Calu3 (cell line): ENCODE measurements around the gene GGT6. TPM values are rescaled to one million over a fixed set of nuclear protein-coding genes. Genes with fewer than 3 reads are reported as not detected.

Experiments
- BruUV-seq: library from RNA; stranded (reverse); fragments of 400-500 nt; replicated peaks from 2 replicates; lab custom pipeline; 2021; lab: Mats Ljungman, UMichigan
- CTCF ChIA-PET: fragments of 300-600 bp; sonication (Branson Sonifier 250); formaldehyde crosslinking; loops from one replicate; lab custom pipeline; 2022; ENCODE audit warnings: antibody characterized with exemption; lab: Charles Lee
- DNase-seq: peaks from one replicate; pipeline ENCODE4 v3.0.0; 2022
- H3K27ac Mint-ChIP-seq: one replicate; pipeline ENCODE4 v1.8.0; 2022; ENCODE audit warnings: mixed read lengths; ENCODE audit not compliant: unreplicated experiment
- H3K27me3 Mint-ChIP-seq: one replicate; pipeline ENCODE4 v1.8.0; 2022; ENCODE audit warnings: mixed read lengths; ENCODE audit not compliant: unreplicated experiment
- H3K36me3 Mint-ChIP-seq: one replicate; pipeline ENCODE4 v1.8.0; 2022; ENCODE audit warnings: mild to moderate bottlenecking, moderate library complexity, mixed read lengths; ENCODE audit not compliant: insufficient read depth, unreplicated experiment
- H3K4me1 Mint-ChIP-seq: one replicate; pipeline ENCODE4 v1.8.0; 2022; ENCODE audit warnings: mild to moderate bottlenecking, low read depth, mixed read lengths; ENCODE audit not compliant: unreplicated experiment
- H3K4me3 Mint-ChIP-seq: one replicate; pipeline ENCODE4 v1.8.0; 2022; ENCODE audit warnings: mild to moderate bottlenecking, low read depth, moderate library complexity, mixed read lengths; ENCODE audit not compliant: unreplicated experiment
- H3K9me3 Mint-ChIP-seq: one replicate; pipeline ENCODE4 v1.8.0; 2022; ENCODE audit warnings: low read depth, mixed read lengths; ENCODE audit not compliant: unreplicated experiment
- intact Hi-C: fragments of 100-400 bp; cut with micrococcal nuclease; formaldehyde crosslinking; loops from one replicate; pipeline ENCODE4 v1.10.0; 2022; ENCODE audit not compliant: unreplicated experiment
- total RNA-seq: library from RNA; stranded (reverse); gene quantifications from 2 replicates; pipeline ENCODE4 v1.2.3, GENCODE V29; 2022
- TF ChIP-seq, protein P1 (sequence below): fragments of 200-600 bp; IDR thresholded peaks from one replicate; pipeline ENCODE4 v1.8.0; 2022; ENCODE audit warnings: antibody characterized with exemption; ENCODE audit not compliant: unreplicated experiment

Gene GGT6
- total RNA-seq, 1 experiment from 2014 or later, result 1.1 TPM

DNA sequence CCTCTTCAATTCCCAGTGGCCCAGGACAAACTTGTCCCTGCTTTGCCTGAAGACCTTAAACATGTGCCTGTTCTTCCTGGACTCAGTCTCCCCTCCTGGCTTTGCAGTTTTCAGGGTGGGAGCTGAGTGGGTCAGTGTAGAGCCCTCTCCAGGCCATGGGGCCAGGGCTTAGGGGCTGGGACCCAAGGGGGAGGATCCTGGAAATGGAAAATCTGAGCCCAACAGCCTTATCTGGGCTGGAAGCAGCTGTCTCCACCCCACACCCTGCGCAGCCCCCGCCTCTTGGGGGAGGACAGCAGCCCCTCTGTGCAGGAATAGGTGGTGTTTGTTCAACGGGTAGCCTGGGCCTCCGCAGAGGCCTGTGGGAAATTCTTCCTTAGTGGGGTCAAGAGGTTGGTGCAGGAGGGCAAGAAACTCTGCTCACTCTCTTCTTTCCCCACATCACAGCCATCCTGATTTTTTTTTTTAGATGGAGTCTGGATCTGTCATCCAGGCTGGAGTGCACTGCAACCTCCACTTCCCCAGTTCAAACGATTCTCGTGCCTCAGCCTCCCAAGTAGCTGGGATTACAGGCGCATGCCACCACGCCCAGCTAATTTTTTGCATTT, 17.1 kb upstream of the GGT6 start:
- H3K4me1 Mint-ChIP-seq, result no peaks in the 10 kb centered on the region
- no peak overlapping the region for H3K4me3 Mint-ChIP-seq
- no peak overlapping the region for H3K27ac Mint-ChIP-seq
- H3K27me3 Mint-ChIP-seq, result peaks cover 47% of the 10 kb centered on the region
- TF ChIP-seq, protein P1, sequence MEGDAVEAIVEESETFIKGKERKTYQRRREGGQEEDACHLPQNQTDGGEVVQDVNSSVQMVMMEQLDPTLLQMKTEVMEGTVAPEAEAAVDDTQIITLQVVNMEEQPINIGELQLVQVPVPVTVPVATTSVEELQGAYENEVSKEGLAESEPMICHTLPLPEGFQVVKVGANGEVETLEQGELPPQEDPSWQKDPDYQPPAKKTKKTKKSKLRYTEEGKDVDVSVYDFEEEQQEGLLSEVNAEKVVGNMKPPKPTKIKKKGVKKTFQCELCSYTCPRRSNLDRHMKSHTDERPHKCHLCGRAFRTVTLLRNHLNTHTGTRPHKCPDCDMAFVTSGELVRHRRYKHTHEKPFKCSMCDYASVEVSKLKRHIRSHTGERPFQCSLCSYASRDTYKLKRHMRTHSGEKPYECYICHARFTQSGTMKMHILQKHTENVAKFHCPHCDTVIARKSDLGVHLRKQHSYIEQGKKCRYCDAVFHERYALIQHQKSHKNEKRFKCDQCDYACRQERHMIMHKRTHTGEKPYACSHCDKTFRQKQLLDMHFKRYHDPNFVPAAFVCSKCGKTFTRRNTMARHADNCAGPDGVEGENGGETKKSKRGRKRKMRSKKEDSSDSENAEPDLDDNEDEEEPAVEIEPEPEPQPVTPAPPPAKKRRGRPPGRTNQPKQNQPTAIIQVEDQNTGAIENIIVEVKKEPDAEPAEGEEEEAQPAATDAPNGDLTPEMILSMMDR, result no peak
- intact Hi-C loops, result no loop called here
- CTCF ChIA-PET, result interaction anchor here (1.5 kb wide), 1 partner anchor 10 kb away, joined by 4 read pairs; no protein-coding TSS in a partner anchor
- BruUV-seq, result no TSS peak
- DNase-seq, result no peak
- H3K9me3 Mint-ChIP-seq, result no peaks in the 10 kb centered on the region
- H3K36me3 Mint-ChIP-seq, result peaks cover 5% of the 10 kb centered on the region

DNA sequence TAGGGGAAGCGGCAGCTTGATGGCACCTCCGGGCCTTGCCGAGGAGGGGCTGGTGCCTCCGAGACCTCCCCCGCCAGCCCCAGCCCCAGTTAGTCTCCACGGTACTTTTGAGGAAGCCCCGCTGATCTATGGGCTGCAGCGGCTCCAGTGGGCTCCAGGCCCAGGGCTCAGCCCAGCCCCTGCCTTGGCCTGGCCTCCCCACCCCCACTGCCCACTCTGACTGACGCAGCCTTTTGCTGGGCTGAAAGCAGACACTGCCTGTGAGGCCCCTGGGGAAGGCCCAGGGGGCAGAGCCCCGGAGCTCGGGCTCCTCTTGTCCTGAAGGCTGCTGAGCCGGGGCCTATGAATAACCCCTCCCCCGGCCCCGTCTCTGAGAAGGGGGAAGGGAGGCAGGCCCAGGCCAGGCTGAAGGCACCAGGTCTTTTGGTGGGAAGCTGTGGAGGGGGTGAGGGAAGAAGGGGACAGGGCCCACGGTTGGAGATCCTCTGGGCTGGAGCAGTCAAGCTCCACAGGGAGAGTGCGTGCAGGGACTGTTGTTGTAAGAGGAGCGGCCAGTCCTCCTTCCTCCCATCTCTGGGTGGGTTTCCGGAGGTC, 16.4 kb upstream of the GGT6 start:
- H3K9me3 Mint-ChIP-seq, result no peaks in the 10 kb centered on the region
- no TSS peak for BruUV-seq
- no peaks in the 10 kb centered on the region for H3K4me1 Mint-ChIP-seq

GRCh38 chr17:4576161-4576558, 15.8 kb upstream of the GGT6 start:
- H3K4me1 Mint-ChIP-seq, result no peaks in the 10 kb centered on the region
- TF ChIP-seq, protein P1, result no peak
- no peaks in the 10 kb centered on the region for H3K36me3 Mint-ChIP-seq
- H3K27me3 Mint-ChIP-seq, result peaks cover 33% of the 10 kb centered on the region
- DNase-seq, result no peak
- BruUV-seq, result no TSS peak
- CTCF ChIA-PET, result interaction anchor here (1.5 kb wide), 1 partner anchor 9 kb away, joined by 4 read pairs; no protein-coding TSS in a partner anchor
- H3K4me3 Mint-ChIP-seq, result no peak overlapping the region
- H3K9me3 Mint-ChIP-seq, result no peaks in the 10 kb centered on the region
- no peak overlapping the region for H3K27ac Mint-ChIP-seq
- intact Hi-C loops, result no loop called here

More for the DNA sequence above, 16.4 kb upstream of the GGT6 start:
- CTCF ChIA-PET, result interaction anchor here (1.5 kb wide), 1 partner anchor 10 kb away, joined by 4 read pairs; no protein-coding TSS in a partner anchor
- no peak for DNase-seq
- no peak overlapping the region for H3K27ac Mint-ChIP-seq
- TF ChIP-seq, protein P1, result no peak
- H3K27me3 Mint-ChIP-seq, result peaks cover 40% of the 10 kb centered on the region
- intact Hi-C loops, result no loop called here
- peaks cover 5% of the 10 kb centered on the region for H3K36me3 Mint-ChIP-seq
- H3K4me3 Mint-ChIP-seq, result no peak overlapping the region

DNA sequence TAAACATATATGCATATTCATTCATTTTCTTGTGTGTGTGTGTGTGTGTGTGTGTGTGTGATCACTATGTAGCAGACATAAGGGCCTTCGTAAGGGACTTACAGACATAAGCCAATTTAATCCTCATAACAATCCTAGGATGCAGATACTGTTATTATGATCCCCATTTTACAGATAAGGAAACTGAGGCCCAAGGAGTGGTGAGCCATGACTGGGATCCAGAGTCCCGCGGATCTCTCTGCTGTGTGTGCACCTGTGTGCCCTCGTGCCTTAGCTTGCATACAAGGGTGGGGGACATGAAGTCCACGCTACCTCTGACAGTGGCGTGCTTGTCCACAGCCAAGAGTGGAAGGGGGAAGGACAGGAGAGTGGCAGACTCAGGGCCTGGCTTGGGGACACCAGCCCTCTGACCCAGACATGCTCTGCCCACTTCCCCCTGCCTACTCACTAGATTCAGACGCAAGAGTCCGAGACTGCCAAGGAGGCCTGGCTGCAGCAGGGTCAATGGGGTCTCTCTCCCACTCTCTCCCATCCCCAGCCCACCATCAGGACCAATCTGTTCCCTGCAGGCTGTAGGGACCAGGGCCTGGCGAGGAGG, 14.2 kb upstream of the GGT6 start:
- DNase-seq, result no peak
- Mint-ChIP-seq H3K4me1 (no peaks in the 10 kb centered on the region), H3K9me3 (no peaks in the 10 kb centered on the region), H3K27ac (no peak overlapping the region), H3K4me3 (no peak overlapping the region), H3K27me3 (peaks cover 28% of the 10 kb centered on the region), H3K36me3 (no peaks in the 10 kb centered on the region)
- CTCF ChIA-PET, result interaction anchor here (0.5 kb wide), 1 partner anchor 82 kb away, joined by 4 read pairs; no protein-coding TSS in a partner anchor
- intact Hi-C loops, result no loop called here
- TF ChIP-seq, protein P1, result no peak
- BruUV-seq, result no TSS peak
